CD4-positive, alpha-beta memory T cell (primary cell): ENCODE results near the gene PDK2. TPM values are rescaled to one million over a fixed set of nuclear protein-coding genes. Genes with fewer than 3 reads are reported as not detected.

ENCODE experiments used
- CTCF ChIA-PET: fragments of 350-600 bp; sonication (Branson Sonifier 250); formaldehyde crosslinking; loops from one replicate; lab custom pipeline; 2021; ENCODE audit warnings: inconsistent platforms; ENCODE audit not compliant: partially characterized antibody; lab: Charles Lee
- POLR2A ChIA-PET: fragments of 350-600 bp; sonication (Branson Sonifier 250); formaldehyde crosslinking; loops from one replicate; lab custom pipeline; 2021; ENCODE audit not compliant: partially characterized antibody; lab: Charles Lee
- DNase-seq, 5 donors: peaks; one replicate each; pipeline versions ENCODE4 v3.0.0 to v3.0.0-alpha.2; 2020 to 2022; ENCODE audit warnings: mixed read lengths in 1 of 5
- H3K27ac ChIP-seq: one replicate; pipeline ENCODE4 v1.7.0; 2013; ENCODE audit warnings: low read depth, low read length
- H3K27me3 ChIP-seq: 2 replicates; pipeline ENCODE4 v1.7.0; 2013; ENCODE audit warnings: mild to moderate bottlenecking, low read length, moderate library complexity; ENCODE audit not compliant: insufficient read depth
- H3K36me3 ChIP-seq: 2 replicates; pipeline ENCODE4 v1.7.0; 2013; ENCODE audit warnings: mild to moderate bottlenecking, low read length, moderate library complexity; ENCODE audit not compliant: insufficient read depth
- H3K4me1 ChIP-seq: 2 replicates; pipeline ENCODE4 v1.7.0; 2013; ENCODE audit warnings: mild to moderate bottlenecking, low read length, moderate library complexity; ENCODE audit not compliant: insufficient read depth
- H3K4me3 ChIP-seq, 2 donors: one replicate each; pipeline ENCODE4 v1.7.0; 2013; ENCODE audit warnings: low read length in 2 of 2, mild to moderate bottlenecking in 1 of 2
- H3K9me3 ChIP-seq, 2 donors: one replicate each; pipeline ENCODE4 v1.7.0; 2013; ENCODE audit warnings: low read length in 2 of 2, control low read depth in 1 of 2; ENCODE audit not compliant: control insufficient read depth in 1 of 2
- H3K27ac Mint-ChIP-seq, 7 donors: one replicate each; pipeline ENCODE4 v1.8.0; 2020 to 2021; ENCODE audit warnings: mixed read lengths in 7 of 7, mild to moderate bottlenecking in 6 of 7, inconsistent platforms in 3 of 7, moderate library complexity in 3 of 7
- H3K27me3 Mint-ChIP-seq, 2 donors: one replicate each; pipeline ENCODE4 v1.8.0; 2020 to 2021; ENCODE audit warnings: mixed read lengths in 2 of 2
- H3K36me3 Mint-ChIP-seq, 2 donors: one replicate each; pipeline ENCODE4 v1.8.0; 2020 to 2021; ENCODE audit warnings: mixed read lengths in 2 of 2, inconsistent platforms in 1 of 2, mild to moderate bottlenecking in 1 of 2
- H3K4me1 Mint-ChIP-seq, 4 donors: one replicate each; pipeline ENCODE4 v1.8.0; 2020 to 2021; ENCODE audit warnings: mixed read lengths in 4 of 4, mild to moderate bottlenecking in 1 of 4
- H3K4me3 Mint-ChIP-seq, 8 donors: one replicate each; pipeline ENCODE4 v1.8.0; 2020 to 2021; ENCODE audit warnings: mixed read lengths in 8 of 8, mild to moderate bottlenecking in 7 of 8, moderate library complexity in 6 of 8, inconsistent platforms in 3 of 8
- H3K9me3 Mint-ChIP-seq, 8 donors: one replicate each; pipeline ENCODE4 v1.8.0; 2020 to 2021; ENCODE audit warnings: mixed read lengths in 8 of 8, mild to moderate bottlenecking in 5 of 8, inconsistent platforms in 3 of 8, moderate library complexity in 1 of 8
- intact Hi-C: fragments of 100-400 bp; cut with micrococcal nuclease; formaldehyde crosslinking; loops from one replicate; pipeline ENCODE4 v1.15.1; 2023
- polyA plus RNA-seq, 2 donors: library from polyadenylated mRNA; unstranded; fragments of 300-500 nt; fragmentation: Illumina TruSeq; gene quantifications; one replicate each; pipeline ENCODE4 v1.2.3, GENCODE V29; 2021
- total RNA-seq, 2 experiments: library from RNA; stranded (reverse); gene quantifications; one replicate each; pipeline ENCODE4 v1.2.3, GENCODE V29; 2021

The PDK2 gene
- total and polyA plus RNA-seq, 4 experiments from 2014 or later: 34.5 to 40.6 (median 37.8) TPM

DNA sequence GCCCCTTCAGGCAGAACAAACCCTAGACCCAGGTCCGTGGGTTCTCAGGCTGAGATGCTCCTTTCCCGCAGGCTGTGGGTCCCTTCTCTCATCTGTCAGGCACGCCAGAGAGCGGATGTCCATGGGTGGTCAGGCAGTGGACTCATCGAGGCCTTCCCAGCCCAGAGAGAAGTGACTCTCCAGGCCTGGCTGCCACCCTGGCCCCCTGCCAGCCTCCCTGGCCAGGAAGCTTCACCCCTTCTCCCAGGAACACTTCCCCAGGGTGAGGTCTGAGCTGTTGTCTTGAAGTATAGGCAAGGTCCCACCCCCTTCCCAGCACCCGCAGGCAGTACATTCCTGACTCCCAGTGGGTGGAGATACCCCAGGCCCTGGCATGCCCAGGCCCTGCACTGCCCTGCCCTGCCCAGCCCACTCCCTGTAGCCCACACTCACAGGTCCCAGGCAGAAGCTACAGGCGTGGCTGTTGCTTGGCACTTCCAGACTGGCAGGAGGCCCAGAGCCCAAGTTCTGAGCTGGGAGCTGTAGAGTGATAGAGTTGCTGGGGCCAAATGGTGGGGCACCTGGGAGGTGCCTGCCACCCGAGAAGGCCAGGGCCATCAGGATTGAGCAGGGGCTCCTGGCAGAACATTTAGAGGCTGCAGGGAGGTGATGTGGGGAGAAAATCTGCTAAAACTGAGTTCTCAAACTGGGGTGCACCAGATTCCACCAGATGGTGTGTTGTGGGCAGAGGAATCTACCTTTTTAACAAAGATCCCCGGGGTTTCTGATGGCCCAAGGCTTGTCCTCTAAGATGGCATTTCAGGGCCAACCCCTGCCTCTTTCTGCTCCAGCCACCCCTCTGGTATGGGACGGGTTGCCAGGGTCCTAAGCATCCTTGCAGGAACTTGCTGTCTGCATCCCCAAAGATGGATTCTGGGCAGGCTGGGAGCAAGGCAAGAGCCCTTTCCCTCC is 32.6 kb upstream of the PDK2 start:
- Mint-ChIP-seq H3K9me3 (no peaks in the 10 kb centered on the region), H3K27me3 (no peaks in the 10 kb centered on the region), H3K4me1 (peaks cover 2 to 17% (median 8%) of the 10 kb centered on the region in 4 donors), H3K27ac (peak overlapping the region in 1 of 7 donors; percentile 55), H3K36me3 (peaks cover 4 to 5% of the 10 kb centered on the region in 2 donors), H3K4me3 (no peak overlapping the region)
- H3K4me3 ChIP-seq: no peak overlapping the region
- ChIA-PET CTCF (interaction anchor here (2.0 kb wide), 1 partner anchor 32 kb away, joined by 5 read pairs; the partner anchor contains the start of gene PDK2), POLR2A (no interaction called here)
- no peaks in the 10 kb centered on the region for H3K36me3 ChIP-seq
- intact Hi-C loops: no loop called here
- no peak overlapping the region for H3K27ac ChIP-seq
- no peak for DNase-seq
- peaks cover 1% of the 10 kb centered on the region for H3K4me1 ChIP-seq
- no peaks in the 10 kb centered on the region for H3K9me3 ChIP-seq
- no peaks in the 10 kb centered on the region for H3K27me3 ChIP-seq

DNA sequence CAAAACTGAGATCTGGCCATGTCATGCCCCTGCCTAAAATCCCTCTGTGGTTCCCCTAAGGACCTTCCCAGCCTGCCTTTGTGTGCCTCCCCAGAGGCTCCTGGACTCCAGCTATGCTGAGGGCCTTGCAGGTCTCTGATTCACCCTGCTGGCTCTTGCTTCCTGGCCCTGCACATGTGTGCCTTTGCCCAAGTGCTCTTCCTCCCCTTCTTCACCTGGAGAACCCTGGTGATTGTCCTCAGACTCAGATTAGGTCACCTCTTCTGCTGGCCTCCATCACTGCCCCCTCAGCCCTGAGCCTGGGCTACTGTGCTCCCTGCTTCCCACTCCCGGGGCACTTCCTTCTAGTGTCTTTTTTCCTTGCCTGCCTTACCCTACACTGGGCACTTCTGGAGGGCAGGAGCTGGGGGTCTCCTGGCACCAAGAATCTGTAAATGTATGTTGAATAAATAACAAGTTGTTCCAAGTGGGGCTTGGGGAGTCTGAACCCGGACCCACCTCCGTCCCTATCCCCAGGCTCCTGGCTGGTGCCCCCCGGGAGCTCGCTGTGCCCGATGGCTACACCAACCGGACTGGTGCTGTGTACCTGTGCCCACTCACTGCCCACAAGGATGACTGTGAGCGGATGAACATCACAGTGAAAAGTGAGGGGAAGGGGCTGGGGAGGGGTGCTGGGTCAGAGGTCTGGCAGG is 31.4 kb upstream of the PDK2 start:
- Mint-ChIP-seq H3K36me3 (peaks cover 4 to 9% of the 10 kb centered on the region in 2 donors), H3K27ac (no peak overlapping the region), H3K4me1 (peaks cover 0 to 6% (median under 1%) of the 10 kb centered on the region in 4 donors), H3K9me3 (no peaks in the 10 kb centered on the region), H3K4me3 (no peak overlapping the region), H3K27me3 (no peaks in the 10 kb centered on the region)
- no peak overlapping the region for H3K4me3 ChIP-seq
- no peaks in the 10 kb centered on the region for H3K36me3 ChIP-seq
- ChIA-PET POLR2A (interaction anchor here (0.7 kb wide), 1 partner anchor 8 kb away, joined by 3 read pairs; no protein-coding TSS in a partner anchor), CTCF (no interaction called here)
- no peaks in the 10 kb centered on the region for H3K27me3 ChIP-seq
- no peak overlapping the region for H3K27ac ChIP-seq
- no peaks in the 10 kb centered on the region for H3K4me1 ChIP-seq
- intact Hi-C loops: no loop called here
- H3K9me3 ChIP-seq: no peaks in the 10 kb centered on the region
- peak in 1 of 5 donors; percentile 9 for DNase-seq

DNA sequence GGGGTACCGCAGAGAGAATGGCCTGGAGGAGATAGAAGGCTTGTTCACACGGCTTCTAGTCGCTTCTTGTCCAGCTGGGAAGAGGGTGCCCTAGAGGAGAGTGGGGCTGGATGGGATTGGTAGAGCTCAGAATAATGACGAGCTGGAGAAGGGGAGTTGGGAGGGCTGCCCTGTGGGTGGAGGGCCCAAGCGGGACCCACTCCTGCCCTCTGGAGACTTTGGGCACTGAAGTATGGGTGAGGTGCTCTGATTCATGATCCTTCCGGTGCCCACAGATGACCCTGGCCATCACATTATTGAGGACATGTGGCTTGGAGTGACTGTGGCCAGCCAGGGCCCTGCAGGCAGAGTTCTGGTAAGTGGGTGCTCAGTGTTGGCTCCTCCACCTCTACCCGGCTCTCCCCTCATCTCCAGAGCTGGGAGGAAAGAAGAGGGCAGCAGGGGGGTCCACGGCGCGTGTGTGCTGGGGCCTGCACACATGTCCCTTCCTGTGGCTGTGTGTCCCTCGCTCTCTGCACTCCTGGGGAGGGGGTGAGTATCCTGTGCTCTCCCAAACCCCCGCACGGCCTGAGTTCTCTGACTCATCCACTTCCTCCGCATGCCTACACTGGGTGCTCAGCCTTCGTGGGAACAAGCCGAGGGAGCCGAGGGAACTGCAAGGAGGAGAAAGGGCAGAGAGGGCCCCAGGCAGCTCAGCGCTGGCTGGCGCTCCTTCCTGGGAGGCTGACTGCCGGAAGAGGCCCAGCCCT is 30.7 kb upstream of the PDK2 start:
- no peak overlapping the region for H3K4me3 Mint-ChIP-seq
- intact Hi-C loops: no loop called here
- no peaks in the 10 kb centered on the region for H3K9me3 Mint-ChIP-seq
- no peaks in the 10 kb centered on the region for H3K27me3 Mint-ChIP-seq
- POLR2A ChIA-PET: interaction anchor here (0.7 kb wide), 1 partner anchor 9 kb away, joined by 3 read pairs; no protein-coding TSS in a partner anchor
- Histone ChIP-seq H3K27me3 (no peaks in the 10 kb centered on the region), H3K36me3 (no peaks in the 10 kb centered on the region), H3K4me1 (no peaks in the 10 kb centered on the region), H3K27ac (no peak overlapping the region), H3K9me3 (no peaks in the 10 kb centered on the region), H3K4me3 (no peak overlapping the region)
- CTCF ChIA-PET: no interaction called here
- H3K4me1 Mint-ChIP-seq: peaks cover 0 to 1% (median 0%) of the 10 kb centered on the region in 4 donors
- no peak overlapping the region for H3K27ac Mint-ChIP-seq
- peak in 1 of 5 donors; percentile 4 for DNase-seq
- peaks cover 4 to 9% of the 10 kb centered on the region in 2 donors for H3K36me3 Mint-ChIP-seq

DNA sequence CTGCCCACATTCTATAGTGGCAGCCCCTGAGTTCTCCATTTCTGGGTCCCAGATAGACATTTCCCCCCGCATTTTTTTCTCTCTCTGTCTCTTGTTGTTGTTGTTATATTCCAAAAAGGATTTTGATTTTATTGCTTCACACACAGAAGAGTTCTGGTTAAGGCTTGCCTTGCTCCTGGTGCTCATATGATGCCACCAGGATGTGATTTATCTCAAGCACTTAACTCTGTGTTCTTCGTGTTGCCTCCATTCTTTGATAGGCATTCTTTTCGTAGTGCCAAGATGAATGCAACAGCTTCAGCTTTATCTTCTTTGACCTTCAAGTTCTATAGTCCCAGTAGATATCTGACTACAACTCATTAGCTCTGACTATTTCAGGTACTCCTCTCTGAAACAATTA is 30.1 kb upstream of the PDK2 start:
- no peaks in the 10 kb centered on the region for H3K4me1 Mint-ChIP-seq
- no peaks in the 10 kb centered on the region for H3K9me3 ChIP-seq
- POLR2A ChIA-PET: no interaction called here
- H3K4me1 ChIP-seq: no peaks in the 10 kb centered on the region
- H3K27ac ChIP-seq: no peak overlapping the region
- CTCF ChIA-PET: no interaction called here
- DNase-seq: no peak
- peaks cover 4 to 14% of the 10 kb centered on the region in 2 donors for H3K36me3 Mint-ChIP-seq
- no peak overlapping the region for H3K4me3 ChIP-seq
- no peaks in the 10 kb centered on the region for H3K27me3 Mint-ChIP-seq
- no peaks in the 10 kb centered on the region for H3K36me3 ChIP-seq
- no peak overlapping the region for H3K4me3 Mint-ChIP-seq
- intact Hi-C loops: no loop called here
- H3K9me3 Mint-ChIP-seq: no peaks in the 10 kb centered on the region
- H3K27ac Mint-ChIP-seq: peak overlapping the region in 1 of 7 donors; percentile 8
- no peaks in the 10 kb centered on the region for H3K27me3 ChIP-seq

DNA sequence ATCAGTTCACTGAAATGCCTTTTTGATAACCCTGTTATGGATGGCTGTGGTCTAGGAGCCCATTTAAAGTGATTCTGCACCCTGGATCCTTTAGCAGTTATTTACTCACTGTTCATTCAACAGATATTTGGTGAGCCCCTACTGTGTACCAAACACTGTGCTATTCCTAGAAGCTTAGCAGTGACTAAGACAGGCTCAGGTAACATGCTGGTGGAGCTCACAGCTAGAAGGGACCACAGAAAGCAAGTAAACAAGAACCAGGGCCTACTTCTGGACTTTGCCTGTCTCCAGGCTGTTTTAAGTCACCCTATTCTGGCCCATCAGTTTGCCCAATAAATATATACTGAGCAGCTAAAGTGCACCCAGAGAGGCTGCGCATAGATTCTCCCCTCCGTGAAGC is 28.2 kb upstream of the PDK2 start:
- no peaks in the 10 kb centered on the region for H3K27me3 Mint-ChIP-seq
- peak in 1 of 5 donors; percentile 20 for DNase-seq
- Histone ChIP-seq H3K9me3 (no peaks in the 10 kb centered on the region), H3K36me3 (peaks cover 3% of the 10 kb centered on the region), H3K27me3 (no peaks in the 10 kb centered on the region), H3K4me3 (no peak overlapping the region), H3K27ac (no peak overlapping the region), H3K4me1 (no peaks in the 10 kb centered on the region)
- intact Hi-C loops: no loop called here
- H3K27ac Mint-ChIP-seq: no peak overlapping the region
- CTCF ChIA-PET: interaction anchor here (1.1 to 1.4 kb wide), 3 partner anchors 12 to 27 kb away, joined by 3 to 8 read pairs (median 4); no protein-coding TSS in a partner anchor
- peaks cover 10 to 25% of the 10 kb centered on the region in 2 donors for H3K36me3 Mint-ChIP-seq
- H3K4me1 Mint-ChIP-seq: no peaks in the 10 kb centered on the region
- H3K9me3 Mint-ChIP-seq: no peaks in the 10 kb centered on the region
- no peak overlapping the region for H3K4me3 Mint-ChIP-seq
- POLR2A ChIA-PET: interaction anchor here (1.6 kb wide), 2 partner anchors 11 to 13 kb away, joined by 3 to 5 read pairs; partner anchors contain the start of gene ITGA3

DNA sequence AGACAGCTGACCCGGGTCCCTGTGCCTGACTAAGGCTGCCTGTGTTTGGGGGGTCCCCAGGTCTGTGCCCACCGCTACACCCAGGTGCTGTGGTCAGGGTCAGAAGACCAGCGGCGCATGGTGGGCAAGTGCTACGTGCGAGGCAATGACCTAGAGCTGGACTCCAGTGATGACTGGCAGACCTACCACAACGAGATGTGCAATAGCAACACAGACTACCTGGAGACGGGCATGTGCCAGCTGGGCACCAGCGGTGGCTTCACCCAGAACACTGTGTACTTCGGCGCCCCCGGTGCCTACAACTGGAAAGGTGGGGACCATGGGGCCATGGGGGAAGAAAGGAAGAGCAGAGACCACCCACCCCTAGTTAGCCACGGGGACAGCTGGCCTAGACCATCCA is 27.2 kb upstream of the PDK2 start:
- Mint-ChIP-seq H3K4me3 (no peak overlapping the region), H3K4me1 (no peaks in the 10 kb centered on the region), H3K27ac (no peak overlapping the region), H3K36me3 (peaks cover 10 to 29% of the 10 kb centered on the region in 2 donors), H3K9me3 (no peaks in the 10 kb centered on the region), H3K27me3 (no peaks in the 10 kb centered on the region)
- Histone ChIP-seq H3K27ac (no peak overlapping the region), H3K4me3 (no peak overlapping the region), H3K36me3 (peaks cover 3% of the 10 kb centered on the region), H3K9me3 (no peaks in the 10 kb centered on the region), H3K27me3 (no peaks in the 10 kb centered on the region), H3K4me1 (no peaks in the 10 kb centered on the region)
- ChIA-PET POLR2A (interaction anchor here (0.6 to 1.6 kb wide), 2 partner anchors 14 to 1546 kb away, joined by 3 read pairs; no protein-coding TSS in a partner anchor), CTCF (interaction anchor here (1.4 kb wide), 1 partner anchor 26 kb away, joined by 4 read pairs; no protein-coding TSS in a partner anchor)
- intact Hi-C loops: no loop called here
- DNase-seq: peak in 1 of 5 donors; percentile 14
